SKM-1 treated with dmso at 0.1 percent for 144 hours (cell line): ENCODE data around the gene NETO1.

Source experiments
- DNase-seq: peaks from one replicate; lab custom pipeline; 2025; ENCODE audit not compliant: unreplicated experiment; lab: John Stamatoyannopoulos, UW

NETO1 gene

DNA sequence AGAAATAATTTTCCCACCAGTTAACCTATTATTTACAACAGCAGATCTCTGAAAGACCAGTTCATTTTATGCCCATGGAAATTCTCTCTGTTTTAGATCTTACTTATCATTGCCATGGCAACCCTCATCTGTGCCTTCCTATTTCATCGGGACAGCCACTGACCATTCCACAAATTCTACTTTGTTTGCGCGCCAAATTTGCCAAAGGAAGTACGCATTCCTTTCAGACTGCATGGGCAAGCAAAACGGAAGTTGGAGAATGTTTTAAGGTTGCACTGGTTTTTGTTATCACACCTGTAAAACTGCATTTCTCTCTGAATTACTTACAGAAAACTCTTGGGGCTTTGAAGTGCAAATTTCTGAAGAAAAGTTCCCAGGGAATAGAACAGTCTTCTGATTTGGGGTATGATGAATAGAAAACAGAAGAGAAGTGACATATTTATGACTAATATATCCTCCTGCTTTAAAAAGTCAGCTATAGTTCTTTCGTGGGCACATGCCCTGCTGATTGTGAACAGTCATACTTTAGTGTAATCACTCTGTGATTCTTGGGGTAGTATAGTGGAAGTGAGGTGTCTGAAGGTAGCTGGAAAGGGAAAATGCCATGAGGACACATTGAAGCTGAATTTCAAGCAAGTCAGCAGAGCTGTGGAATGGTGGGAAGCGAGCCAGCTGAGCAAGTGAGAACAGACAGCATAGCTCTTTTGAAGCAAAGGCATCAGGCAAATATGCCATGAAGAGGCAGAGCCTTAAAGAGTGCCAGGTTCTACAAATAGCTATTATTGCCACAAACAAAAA is 20.9 kb downstream of the NETO1 start:
- no peak for DNase-seq

DNA sequence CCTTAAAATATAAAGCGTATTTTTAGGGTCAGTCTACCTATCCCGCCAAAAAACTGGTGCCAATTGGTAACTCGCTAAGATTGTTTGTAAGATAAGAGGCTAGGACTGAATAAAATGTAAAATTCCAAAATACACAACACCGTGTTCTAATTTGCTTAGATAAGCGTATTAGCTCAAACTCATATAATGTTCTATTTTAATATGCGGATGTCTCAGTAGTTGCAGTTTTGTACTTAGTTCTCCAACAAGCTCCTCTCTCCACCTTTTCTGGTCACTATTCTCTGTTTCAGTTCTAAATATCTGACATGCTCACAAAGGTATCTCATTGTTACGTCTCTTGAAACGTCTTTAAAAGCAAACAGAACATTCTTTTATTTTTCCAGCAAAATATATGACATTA is 24.0 kb downstream of the NETO1 start:
- DNase-seq = no peak

DNA sequence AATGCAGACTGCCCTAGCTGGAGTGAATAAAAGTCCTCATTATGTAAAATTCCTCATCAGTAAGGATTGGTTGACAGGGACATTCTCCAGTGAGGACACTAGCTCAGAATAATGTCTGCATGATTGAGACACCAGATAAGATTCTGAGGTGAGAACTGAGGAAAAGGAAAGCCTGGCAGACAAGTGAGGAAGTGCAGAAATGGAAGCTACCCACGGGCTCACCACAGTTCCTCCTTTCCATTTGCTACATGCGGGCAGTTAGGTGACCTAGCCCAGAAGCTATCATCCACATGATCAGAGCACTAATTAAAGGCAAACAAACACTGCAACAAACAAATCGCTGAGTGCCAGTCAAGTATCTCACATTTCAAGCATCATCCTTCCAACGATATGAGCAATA is 27.7 kb downstream of the NETO1 start:
- no peak for DNase-seq

DNA sequence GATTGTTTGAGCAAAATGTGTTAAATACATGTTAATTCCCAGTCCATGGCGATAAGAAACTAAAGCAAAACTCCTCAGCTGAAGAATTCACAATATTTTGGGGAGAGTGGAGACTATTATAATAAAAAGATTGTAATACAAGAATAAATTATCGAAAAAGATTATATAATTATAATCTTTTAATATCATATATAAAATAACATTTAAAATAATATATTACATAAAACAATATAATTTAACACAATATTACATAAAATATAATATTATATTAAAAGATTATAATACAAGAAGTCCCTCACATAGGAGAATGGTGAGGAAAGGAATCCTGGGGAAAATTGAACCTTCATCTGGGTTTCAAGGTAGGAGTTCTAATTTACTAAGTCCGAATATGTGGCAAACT is 33.1 kb downstream of the NETO1 start:
- DNase-seq = no peak

DNA sequence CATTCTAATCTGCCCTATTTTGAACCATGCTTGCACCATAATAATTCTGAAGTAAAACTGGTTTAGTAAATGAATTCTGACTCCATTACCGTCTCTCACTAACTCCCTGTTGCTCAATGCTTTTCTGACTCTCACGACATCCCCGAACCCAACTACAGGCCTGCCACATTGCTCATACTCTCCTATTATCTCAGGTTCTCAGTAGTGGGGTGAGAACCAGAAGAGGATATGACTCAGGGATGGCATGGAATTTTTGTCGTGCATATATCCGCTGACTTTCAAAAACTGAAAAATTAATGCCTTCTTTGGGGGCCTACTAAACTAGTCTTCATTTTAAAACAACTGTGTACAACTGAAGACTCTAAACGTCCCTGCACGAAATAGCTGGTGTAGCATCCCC is 34.3 kb downstream of the NETO1 start:
- no peak for DNase-seq

DNA sequence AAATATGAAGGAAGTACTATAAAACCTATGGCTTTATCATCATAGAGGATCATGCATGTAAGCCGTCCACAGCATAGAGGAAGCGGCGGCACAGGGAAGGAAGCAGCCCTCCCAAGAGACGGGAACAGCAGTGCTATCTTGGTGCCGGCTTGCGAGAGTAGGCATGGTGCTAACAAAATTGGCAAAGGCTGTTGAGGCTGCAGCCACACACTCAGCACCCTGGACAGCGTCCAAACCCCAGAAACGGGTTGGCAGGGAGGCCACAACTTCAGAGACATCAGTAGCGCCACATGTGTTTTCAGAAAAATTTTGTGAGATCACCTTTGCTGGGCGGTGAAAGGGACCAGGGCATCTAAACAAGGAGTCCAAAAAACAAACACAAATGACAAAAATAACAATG is 37.7 kb downstream of the NETO1 start:
- no peak for DNase-seq

DNA sequence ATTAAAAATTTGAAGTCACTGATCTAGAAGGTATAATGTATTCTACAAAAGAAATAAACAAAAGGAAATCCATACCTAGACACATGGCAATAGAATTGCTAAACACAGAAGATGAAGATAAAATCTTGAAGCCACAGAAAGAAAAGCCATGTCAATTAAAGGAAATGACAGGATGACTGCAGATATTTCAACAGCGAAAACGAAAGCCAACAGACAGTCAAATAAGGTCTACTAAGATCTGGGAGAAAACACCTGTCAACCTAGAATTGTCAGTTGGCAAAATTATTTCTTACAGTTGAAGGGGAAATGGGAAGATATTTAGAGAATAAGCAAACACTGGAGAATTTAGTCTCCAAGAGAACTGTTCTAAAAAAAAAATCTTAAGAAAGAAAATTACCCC is 39.2 kb downstream of the NETO1 start:
- DNase-seq = no peak

DNA sequence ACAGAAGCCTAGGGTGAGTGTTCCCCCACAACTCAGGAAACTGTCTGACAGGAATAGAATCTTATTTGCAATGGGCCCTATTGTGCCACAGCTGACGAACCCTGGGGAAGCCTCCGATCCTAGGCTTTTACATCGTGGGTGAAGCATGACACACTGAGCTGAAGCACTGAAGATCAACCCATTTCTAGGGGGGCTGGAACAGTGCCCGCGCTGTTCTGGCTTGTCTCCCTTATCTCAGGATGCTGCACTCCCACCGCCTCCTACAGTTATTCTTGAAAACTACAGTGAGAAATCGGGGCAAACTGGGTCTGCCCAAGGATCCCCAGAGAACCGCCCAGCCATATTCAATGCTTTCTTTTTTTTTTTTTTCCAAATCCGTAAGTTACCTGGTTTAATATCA is 41.1 kb downstream of the NETO1 start:
- DNase-seq = no peak

DNA sequence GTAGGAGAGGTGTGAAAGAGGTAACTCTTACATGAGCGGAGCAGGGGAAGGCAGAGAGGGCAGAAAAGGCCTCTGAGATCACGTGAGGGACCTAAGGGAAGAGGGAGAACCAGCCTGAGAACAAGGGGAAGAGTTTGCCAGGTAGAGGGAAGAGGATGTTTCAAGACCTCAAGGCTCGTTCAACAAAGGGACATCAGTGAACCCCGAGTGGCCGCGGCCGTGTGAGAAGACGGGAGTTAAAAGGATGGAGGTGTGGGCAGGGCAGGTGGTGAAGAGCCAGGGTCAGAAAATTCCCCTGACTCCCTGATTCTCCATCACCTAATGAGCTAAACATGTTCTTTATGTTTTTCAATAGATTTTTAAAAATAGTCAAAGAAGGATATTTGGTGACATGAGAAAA is 44.4 kb downstream of the NETO1 start:
- no peak for DNase-seq

DNA sequence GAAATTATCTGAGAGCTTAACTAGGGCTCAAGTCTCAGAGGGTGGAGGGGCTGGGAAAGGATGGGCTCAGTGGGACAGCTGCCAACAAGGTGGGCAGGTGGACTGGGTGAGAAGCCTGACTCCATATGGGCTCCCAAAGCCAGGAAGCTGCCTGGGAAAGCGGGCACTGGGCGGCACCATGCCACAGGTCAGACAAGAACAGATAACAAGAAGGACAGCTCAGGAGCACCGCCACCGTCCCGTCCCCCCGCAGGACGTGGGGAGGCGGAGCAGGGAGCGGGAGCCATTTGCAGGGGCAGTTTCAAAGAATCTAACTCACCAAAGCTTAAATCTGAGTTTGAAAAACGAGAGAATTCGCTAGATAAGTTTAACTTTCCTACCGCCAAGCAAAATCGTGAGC is 45.6 kb downstream of the NETO1 start:
- no peak for DNase-seq

DNA sequence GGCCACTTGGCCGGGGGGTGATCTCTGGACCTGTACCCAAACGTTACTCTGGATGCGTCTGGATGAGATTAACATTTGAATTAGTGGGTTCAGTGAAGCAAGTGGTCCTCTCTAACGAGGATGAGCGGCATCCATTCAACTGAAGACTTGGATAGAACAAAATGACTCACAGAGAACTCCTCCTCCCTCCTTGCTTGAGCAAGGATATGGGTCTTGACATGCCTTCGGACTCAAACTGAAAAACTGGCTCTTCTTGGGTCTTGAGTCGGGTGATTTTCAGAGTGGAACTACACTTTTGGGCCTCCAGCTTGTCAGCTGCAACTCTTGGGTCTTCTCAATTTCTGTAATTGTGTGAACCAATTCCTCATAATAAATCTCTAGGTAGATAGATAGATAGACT is 47.2 kb downstream of the NETO1 start:
- no peak for DNase-seq

DNA sequence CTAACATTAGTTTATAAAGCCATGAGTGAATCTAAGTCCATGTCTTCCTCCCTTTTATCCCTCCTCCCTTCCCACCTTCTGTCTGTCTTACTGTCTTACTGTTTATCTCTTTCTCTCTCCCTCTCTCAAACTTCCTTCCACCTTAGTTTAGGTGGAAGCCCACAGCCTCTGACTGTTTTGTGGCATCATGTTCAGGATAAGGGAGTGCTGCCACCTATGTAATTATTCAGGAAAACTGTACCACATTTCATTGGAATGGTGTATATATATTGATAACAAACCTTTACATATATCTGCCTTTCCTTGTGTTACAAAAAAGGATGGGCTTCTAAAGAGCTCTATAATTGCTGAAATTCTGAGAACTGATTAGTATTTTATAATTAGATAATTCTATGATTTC is 48.7 kb downstream of the NETO1 start:
- DNase-seq = no peak

DNA sequence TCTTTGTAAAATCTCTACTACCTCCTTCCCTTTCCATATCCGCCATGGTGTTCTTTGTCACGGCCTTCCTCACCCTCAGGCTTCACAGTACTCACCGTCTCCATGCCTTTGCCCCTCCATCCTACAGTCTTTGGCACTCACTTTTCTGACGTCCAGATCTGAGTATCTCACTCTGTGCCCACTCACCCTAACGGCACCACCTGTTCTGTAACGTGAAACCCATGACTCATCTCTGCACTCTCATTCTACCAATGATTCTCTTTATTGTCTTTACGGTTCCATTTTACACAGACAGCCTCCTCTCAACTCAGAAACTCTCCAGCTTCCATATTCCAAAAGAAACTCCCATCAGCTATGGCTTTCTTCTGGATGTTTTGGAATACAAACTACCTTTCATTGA is 56.7 kb downstream of the NETO1 start:
- DNase-seq = no peak

DNA sequence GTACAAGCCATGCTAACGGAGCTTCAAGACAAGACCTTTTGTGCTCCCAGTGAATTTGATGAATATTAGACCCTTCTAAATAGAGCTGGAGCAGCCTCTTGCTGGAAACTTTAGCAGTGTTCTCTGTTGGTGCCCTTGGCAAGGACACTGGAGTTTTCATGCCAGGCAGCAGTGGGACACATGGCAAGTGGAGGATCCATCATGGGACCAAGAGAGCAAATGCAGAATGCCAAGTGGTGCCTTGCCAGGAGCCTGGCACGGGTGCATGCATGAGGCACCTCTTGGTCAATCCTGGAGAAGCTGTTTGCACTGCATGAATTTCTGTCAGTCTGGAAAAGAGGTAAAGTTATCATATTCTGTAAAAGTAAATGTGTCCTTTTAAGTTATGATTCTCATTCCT is 59.1 kb downstream of the NETO1 start:
- DNase-seq = no peak

DNA sequence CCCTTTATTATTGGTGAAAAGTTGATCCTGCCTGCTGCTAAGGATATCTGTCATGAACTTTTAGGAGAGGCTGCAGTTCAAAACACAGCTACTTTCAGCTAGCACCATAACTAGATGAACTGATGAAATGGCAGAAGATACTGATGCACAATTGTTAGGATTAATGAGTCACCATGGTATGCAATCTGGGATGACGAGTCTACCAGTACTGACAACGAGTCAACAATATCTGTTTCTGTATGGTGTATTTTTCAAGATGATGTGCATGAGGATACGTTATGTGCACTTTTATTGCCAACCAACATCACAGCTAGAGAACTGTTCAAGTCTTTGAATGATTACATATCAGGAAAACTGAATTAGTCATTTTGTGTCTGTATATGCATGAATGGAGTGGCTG is 68.7 kb downstream of the NETO1 start:
- DNase-seq = no peak

DNA sequence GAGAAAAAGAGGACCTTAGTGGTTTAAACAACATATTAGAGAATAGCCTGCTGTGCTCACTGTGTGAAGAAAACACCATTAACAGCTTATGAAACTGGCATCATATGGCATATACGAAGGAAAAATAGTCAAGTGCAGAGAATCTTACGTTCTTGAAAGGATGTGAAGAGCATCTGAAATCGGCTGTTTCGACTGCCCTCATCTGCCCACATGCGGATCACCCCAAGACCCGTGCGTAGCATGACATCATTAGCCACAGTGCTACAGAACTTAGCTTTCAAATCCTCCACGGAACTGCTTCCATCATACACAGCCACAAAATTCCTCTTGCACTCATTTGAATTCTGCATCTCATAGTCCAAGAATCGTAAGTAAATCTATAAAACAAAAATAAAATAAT is 84.3 kb downstream of the NETO1 start:
- no peak for DNase-seq

DNA sequence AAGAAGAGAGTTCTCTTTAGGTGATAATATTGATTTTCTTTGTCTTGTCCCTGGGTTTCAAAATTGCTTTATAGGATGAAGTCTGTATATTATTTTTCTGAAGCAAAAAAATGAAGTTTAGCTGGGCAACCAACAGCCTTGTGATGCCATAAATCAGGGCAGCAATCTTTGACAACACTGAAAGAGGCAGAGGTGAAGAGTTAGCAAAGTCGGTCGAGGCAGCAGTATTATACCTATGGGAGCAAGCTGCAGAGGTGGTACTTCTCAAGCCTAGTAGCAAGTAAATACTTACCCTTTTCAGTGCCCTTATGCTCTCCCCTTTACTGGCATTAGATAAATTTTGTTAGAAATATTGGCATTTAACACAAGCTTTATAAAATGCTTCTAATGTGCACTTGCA is 92.9 kb downstream of the NETO1 start:
- DNase-seq = no peak

DNA sequence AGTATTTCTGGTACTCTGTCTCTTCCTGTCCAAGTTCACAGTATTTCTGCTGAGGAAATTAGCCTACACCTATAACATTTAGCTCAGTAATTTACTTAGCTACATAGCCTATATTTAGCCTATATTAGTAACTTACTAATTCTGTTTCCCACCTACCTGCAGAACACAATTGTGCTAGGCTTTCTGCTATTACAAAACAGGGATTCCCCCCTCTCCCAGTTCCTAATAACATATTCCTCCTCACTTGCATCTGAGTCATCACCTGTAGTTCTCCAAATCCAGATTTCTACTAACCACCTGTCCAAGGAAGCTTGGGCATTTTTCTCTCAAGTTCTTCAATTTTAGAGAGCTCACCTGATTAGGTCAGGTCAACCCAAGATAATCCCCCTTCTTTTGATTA is 94.9 kb downstream of the NETO1 start:
- no peak for DNase-seq

DNA sequence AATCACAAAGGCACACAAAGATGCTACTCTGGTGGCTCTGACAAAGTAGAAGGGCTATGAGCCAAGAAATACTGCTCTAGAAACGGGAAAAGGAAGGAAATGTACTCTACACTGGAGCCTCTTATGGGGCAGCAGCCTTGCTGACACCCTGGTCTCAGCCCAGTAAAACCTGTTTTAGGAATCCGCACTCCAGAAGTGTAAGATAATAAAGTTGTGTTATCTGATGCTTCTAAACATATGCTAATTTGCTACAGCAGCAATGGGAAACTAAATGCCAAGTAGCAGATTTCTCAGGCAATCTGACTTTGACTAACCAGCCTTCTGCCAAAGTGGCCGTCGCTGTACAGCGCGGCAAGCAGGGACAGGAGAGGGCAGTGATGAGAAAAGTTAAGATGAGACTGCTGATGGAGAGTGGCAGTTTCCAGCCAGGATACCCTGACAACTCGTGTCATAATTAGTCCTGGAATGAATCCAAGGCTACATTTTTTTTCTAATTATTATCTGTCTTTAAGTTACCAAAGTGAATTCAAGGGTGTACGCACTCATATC is 99.0 kb downstream of the NETO1 start:
- no peak for DNase-seq

DNA sequence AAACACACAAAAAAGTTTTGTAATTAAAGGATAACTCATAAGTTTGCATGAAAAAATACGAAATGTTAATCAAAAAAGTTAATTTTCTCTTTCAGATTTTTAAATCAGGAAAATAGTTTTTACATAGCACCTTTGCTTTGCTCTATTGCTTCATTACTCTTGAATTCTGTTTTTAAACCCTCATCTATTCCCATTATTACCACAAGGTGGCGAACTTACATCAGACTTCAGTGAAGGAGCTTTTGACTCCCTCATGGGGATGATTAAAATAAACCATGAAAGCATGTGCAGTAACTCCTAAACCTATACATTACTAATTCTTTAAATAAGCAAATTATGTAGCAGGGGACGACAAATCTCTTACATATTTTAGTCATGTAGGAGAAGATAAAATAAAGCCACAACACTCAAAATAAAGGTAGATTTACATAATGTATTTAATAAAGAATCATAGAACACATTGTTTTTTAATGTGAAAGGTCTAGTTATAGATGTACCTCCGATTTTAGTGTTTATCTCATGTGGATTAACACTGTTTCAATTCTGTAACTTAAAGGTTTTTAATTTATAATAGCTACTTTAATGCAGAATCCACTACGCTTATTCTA is 105.2 kb downstream of the NETO1 start:
- DNase-seq = peak; percentile 56

DNA sequence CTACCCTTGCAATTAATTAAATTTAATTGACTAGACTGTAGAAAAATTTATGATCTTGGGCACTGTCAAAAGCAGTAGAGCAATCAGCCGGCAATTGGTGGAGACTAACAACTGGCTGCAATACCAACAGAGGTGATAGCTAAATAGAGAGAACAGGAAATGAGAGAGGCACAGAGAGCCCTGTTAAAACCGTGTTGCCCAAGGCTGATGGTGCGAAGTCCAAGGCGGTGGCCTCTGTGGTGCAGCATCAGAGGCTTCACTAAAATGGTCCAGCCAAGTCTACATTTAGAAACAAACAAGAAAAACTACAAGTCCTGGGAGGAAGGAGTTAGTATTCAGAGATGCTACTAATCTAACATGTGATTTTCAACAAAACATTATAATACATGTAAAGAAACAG is 115.6 kb downstream of the NETO1 start:
- no peak for DNase-seq

DNA sequence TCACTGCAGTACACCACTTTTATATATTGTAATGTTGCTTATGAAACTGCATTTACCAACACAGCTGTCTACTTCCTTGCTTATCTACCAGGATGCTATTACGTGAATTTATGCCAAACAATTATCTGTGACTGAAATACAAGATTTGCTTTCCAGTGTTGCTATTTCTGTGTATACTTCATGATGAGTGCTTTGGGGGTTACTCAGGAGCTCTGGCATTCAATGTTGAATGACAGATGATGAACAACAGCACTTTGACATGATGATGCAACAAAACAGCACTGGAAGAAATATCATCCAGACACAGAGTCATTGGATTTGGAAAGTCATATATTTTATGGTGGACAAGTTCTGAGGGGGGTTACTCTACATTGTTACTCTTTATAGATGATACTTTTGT is 125.8 kb downstream of the NETO1 start:
- no peak for DNase-seq

DNA sequence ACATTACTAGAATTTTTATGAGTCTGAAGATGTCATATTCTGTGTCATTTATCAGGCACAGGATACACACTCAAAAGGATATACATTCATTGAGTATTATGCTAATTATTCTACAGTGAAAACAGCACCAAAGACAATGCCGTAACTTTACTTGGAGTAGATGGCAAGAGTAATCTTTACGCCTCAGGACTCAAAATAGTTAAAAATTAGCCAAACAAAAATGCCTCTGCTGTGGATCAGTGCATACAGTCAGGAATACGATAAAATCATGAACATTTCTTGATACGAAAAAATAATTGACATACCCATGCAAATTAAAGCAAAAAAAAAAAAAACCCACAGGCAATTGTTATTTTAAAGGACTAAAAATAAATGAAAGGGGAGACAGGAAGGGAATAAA is 129.7 kb downstream of the NETO1 start:
- DNase-seq = no peak
